C4-2B (cell line): ENCODE data around the gene EPHX1.

Experiments
- H3K27ac ChIP-seq: fragments of 450-650 bp; 2 replicates; pipeline ENCODE4 v1.5.1; 2017
- ZFX ChIP-seq: fragments of 450-650 bp; IDR thresholded peaks from 2 replicates; pipeline ENCODE4 v1.6.1; 2017
- TF ChIP-seq, protein P1 (sequence below): fragments of 450-650 bp; conservative IDR thresholded peaks from 2 replicates; pipeline ENCODE4 v1.5.1; 2017; ENCODE audit warnings: mild to moderate bottlenecking

The EPHX1 gene

DNA sequence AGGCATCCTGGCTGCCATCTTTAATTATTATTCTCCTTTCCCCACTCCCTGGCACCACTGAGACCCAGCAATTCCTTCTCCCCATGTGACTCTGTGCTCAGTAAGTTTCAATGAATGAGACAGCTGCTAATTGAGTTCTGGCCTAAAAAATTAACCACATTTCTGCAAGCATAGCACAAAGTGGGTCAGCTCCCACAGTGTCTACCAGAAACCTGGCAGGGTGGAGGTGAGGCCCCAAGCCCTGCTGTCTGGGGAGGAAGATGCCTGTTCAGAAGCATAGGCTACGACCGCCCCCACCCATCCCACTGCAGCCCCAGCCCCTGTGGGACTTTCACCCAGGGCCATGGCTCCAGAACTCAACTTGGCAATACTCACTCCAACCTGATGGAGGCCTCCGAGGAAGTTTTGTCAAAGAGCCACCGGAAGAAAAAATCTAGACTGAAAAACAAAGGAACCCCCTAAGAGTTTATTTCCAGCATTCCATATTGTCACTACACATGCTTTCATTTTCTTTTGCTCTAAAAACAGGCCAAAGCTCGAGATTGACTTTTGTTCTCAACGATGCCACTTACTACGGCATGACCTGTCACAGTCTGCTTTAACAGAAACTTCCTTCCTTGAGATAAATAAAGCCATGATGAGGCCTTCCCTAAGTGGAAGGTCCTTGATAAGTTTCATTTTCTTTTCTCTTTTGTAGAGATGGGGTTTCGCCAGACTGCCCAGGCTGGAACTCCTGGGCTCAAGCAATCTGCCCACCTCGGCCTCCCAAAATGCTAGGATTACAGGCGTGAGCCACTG, 45.8 kb downstream of the EPHX1 start:
- no peak overlapping the region for H3K27ac ChIP-seq
- no peak for TF ChIP-seq ZFX
- TF ChIP-seq, protein P1, sequence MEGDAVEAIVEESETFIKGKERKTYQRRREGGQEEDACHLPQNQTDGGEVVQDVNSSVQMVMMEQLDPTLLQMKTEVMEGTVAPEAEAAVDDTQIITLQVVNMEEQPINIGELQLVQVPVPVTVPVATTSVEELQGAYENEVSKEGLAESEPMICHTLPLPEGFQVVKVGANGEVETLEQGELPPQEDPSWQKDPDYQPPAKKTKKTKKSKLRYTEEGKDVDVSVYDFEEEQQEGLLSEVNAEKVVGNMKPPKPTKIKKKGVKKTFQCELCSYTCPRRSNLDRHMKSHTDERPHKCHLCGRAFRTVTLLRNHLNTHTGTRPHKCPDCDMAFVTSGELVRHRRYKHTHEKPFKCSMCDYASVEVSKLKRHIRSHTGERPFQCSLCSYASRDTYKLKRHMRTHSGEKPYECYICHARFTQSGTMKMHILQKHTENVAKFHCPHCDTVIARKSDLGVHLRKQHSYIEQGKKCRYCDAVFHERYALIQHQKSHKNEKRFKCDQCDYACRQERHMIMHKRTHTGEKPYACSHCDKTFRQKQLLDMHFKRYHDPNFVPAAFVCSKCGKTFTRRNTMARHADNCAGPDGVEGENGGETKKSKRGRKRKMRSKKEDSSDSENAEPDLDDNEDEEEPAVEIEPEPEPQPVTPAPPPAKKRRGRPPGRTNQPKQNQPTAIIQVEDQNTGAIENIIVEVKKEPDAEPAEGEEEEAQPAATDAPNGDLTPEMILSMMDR: no peak

DNA sequence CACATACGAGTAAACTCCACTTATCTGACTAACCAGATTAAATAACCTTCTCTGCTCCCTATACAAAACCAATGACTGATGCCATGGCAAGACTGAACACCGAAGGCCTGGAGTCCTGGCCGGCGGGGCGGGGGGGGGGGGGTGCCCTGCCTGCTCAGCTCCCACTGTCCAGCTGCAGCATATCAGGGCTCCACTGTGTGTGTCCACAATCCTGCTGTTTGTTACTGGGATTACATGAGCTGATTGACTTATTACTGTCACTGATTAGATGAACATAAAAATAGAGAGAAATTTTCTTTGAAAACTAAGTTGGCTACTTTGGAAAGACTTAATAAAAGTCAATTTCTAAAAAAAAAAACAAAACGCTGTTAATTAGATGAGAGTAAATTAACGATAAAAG, 47.3 kb downstream of the EPHX1 start:
- no peak for TF ChIP-seq ZFX
- TF ChIP-seq, protein P1: no peak
- H3K27ac ChIP-seq: no peak overlapping the region

DNA sequence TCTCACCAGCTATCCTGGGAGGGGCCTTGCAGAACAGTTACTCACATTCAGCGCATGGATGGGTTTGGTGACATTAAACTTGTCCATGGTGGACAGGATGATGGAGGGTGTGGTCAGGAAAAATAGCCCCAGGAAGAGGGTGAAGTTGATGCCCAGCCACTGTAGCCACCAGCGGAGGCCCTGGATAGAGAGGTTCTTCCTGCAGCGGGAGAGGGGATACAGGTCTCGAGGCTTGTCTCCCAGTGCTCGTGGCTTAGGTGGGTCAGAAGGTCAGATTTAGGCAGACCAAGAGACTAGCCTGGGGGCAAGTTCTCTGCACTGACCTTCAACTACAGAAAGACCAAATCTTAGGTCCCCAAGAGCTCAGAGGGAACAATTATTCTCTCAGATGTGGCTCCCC, 49.2 kb downstream of the EPHX1 start:
- TF ChIP-seq ZFX: no peak
- TF ChIP-seq, protein P1: no peak
- H3K27ac ChIP-seq: no peak overlapping the region

DNA sequence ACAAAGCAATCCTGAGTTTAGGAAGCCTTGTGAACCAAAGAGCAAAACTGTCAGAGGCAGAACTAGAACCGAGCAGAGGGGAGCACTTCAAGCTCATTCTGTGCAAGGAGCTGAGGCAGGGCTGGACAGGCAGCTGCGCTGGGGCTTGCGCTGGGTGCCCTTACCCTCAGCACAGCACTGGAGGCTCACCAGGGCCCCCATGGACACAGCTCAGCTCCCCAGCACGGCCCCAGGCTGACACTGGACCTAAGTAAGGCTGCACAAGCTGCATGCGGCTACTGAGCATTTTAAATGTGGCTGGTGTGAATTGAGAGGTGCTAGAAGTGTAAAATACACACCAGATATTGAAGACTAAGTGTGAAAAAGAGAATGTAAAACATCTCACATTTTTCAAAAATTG, 50.2 kb downstream of the EPHX1 start:
- no peak overlapping the region for H3K27ac ChIP-seq
- TF ChIP-seq, protein P1: no peak

DNA sequence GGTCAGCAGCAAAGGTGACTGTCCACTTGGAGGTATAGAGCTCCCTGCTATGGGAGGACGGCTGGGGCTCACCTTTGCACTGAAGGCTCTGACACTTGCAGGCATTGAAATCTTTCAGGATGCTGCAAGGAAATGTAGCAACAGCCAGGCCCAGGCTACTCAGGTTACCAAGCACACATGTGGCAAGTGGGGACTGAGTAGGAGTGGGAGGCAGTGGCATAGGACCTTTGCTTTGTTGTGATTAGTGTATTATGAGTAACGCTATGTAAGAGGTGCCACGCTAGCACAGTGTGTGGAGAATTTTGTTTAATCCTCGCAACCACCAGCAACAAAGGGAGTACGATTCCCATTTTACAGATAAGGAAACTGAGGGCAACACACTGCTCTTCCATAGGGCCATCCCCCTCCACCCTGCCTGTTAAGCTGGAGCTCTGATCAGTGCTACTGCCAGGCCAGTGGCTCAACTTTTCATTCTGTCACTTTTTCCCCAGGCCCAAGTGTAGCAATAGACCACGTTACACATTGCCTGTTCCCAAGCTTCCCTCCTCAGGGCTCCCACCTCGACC, 51.0 kb downstream of the EPHX1 start:
- no peak overlapping the region for H3K27ac ChIP-seq
- TF ChIP-seq ZFX: no peak
- TF ChIP-seq, protein P1: no peak

DNA sequence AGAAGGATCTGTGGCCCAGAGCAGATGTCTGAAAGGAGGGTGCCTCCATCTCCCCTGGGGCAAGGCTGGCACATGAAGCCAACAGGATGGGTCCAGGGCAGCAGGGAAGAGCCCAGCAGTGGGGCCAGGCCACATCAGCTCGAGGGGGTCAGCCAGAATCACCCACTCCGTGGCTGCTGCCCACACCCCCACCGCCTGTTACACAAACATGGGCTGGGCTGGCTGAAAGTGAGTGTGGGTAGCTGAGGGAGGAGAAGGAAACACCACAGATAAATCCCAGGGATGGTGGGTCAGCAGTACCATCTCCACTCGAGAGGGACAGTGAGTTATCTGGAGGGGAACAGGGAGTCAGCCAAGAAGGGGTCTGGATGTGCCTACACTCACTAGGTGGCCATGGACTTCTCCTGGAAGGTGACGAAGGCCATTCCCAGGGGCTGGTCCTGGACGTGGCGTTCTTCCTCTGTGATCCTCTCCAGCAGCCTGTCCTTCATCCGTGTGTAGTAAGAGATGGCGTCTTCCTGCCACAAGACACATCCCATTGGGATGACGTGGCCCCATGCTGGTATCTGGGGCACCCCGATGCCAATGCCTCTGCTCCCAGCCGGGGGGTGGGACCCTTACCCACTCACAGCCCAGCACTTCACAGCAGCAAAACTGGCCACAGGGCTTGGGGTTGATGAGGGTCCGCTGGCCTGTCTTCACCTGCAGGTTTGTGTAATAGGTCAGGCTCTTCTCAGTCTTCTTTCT, 52.1 kb downstream of the EPHX1 start:
- no peak for TF ChIP-seq ZFX
- TF ChIP-seq, protein P1: no peak
- H3K27ac ChIP-seq: no peak overlapping the region

DNA sequence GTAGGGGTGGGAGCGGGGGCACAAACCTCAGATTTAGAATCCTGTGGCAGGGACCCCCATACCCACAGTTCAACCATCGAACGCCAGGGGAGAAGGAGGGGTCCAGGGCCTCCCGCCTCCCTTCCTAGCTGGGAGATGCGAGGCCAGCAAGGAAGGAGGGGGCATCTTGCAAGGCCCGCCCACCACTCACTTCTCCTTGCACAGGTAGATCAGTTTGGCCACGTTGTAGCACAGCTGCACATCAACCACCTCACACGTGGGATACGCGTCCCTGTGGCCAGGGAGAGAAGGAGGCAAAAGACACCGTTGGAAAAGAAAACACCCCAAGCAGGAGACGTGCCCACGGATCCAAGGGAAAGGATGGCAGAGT, 52.6 kb downstream of the EPHX1 start:
- H3K27ac ChIP-seq: no peak overlapping the region
- TF ChIP-seq ZFX: no peak
- TF ChIP-seq, protein P1: no peak
